Measurements from ENCODE around the gene NT5DC3. TPM values are rescaled to one million over a fixed set of nuclear protein-coding genes. Genes with fewer than 3 reads are reported as not detected.

NT5DC3 gene
- total and polyA plus RNA-seq, 11 donors = 0.95 to 6.3 (median 3.7) TPM

DNA sequence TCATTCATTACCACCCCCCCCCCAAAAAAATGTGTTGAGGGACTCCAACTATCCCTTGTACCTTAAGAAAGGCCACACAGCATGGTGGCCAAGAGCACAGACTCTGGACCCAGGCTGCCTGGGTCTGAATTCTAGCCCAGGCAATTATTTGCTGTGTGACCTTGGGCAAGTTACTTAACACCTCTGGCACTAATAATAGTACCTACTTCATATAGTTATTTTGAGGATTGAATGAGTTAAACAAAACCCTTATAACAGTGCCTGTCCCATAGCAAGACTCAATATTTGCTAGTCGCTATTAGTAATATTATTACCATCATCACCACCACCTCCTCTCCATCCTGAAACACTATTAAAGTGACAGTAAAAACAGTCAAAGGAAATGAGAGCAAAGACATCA is 37.2 kb downstream of the NT5DC3 start:
- TF ChIP-seq, protein P1, sequence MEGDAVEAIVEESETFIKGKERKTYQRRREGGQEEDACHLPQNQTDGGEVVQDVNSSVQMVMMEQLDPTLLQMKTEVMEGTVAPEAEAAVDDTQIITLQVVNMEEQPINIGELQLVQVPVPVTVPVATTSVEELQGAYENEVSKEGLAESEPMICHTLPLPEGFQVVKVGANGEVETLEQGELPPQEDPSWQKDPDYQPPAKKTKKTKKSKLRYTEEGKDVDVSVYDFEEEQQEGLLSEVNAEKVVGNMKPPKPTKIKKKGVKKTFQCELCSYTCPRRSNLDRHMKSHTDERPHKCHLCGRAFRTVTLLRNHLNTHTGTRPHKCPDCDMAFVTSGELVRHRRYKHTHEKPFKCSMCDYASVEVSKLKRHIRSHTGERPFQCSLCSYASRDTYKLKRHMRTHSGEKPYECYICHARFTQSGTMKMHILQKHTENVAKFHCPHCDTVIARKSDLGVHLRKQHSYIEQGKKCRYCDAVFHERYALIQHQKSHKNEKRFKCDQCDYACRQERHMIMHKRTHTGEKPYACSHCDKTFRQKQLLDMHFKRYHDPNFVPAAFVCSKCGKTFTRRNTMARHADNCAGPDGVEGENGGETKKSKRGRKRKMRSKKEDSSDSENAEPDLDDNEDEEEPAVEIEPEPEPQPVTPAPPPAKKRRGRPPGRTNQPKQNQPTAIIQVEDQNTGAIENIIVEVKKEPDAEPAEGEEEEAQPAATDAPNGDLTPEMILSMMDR (IDR thresholded peaks at IDR 0.05) = no peak
- TF ChIP-seq POLR2A (IDR thresholded peaks at IDR 0.05) = no peak
- H3K4me3 ChIP-seq = no peak overlapping the region
- peaks cover 0 to 53% (median 14%) of the 10 kb centered on the region in 12 donors for H3K4me1 ChIP-seq
- no peak for DNase-seq
- H3K27me3 ChIP-seq = no peaks in the 10 kb centered on the region
- peak overlapping the region in 1 of 12 donors; percentile 36 for H3K27ac ChIP-seq
- H3K9me3 ChIP-seq = no peaks in the 10 kb centered on the region
- intact Hi-C loops (cut with DNase I) = no loop called here
- WGBS, 4 donors = 85 to 98% (median 93%) methylated on average over 1 of the region's 1 CpG
- ATAC-seq = no peak
- H3K36me3 ChIP-seq = no peaks in the 10 kb centered on the region

DNA sequence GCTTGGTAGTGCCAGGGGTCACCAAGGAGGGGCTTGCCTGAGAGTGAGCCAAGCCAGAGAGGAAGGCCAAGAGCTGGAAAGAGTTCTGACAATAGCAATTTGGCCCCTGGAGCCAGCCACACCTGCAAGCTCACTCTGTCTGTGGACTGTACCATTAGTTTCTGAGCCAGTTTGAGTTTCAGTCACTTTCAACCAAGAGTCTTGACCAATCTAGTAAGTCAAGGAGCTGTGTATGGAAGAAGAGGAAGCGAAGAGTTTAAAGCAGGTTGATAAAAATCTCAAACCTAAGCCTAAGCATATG is 38.5 kb downstream of the NT5DC3 start:
- Histone ChIP-seq H3K36me3 (no peaks in the 10 kb centered on the region), H3K4me1 (peaks cover 0 to 53% (median 14%) of the 10 kb centered on the region in 12 donors), H3K27me3 (no peaks in the 10 kb centered on the region), H3K27ac (peak overlapping the region in 1 of 12 donors; percentile 55), H3K9me3 (no peaks in the 10 kb centered on the region), H3K4me3 (no peak overlapping the region)
- WGBS, 4 donors = 94 to 100% (median 96%) methylated on average over 1 of the region's 1 CpG
- ATAC-seq (no peak), DNase-seq (no peak)
- TF ChIP-seq POLR2A (IDR thresholded peaks at IDR 0.05) = no peak
- TF ChIP-seq, protein P1 (IDR thresholded peaks at IDR 0.05) = no peak
- intact Hi-C loops (cut with DNase I) = no loop called here

DNA sequence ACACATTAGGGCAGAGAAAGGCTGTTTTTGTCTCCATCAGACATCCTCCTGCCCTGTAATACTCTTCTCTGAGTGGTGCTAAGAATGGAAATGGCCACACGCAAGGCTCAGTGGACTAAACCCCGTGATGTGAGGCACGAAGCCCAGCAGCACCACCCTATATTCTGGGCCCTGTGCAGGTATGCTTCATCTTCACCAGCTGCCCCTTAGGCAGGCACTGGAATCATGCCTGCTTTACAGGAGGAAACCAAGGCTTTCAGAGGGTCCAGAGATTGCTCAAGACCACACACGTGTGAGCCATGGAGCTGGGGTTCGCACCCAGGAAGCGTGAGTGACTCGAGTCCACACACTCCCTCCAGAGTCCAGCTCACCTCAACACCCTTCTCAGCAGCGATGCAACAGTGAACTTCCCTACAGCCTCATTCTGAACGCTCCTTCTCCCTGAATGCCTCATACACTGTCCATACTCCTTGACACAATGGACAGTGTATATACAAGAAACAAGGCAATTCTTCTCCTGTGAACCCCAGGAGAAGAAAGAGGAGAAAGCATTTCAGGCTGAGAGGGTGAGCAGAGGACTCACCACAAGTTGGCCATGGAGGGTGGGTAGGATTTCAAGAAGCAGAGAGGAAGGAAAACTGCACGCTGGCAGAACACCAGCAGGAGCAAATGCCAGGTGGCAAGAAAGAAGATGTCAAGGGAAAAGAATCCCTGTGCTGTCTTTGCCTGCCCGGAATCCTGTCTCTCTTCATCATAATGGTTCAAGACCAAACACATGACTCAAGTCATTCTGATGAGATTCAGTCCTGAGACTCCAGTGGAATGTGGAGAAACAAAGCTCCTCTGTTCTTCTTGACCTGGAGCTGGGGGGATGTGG is 39.1 kb downstream of the NT5DC3 start:
- H3K4me3 ChIP-seq = no peak overlapping the region
- DNase-seq (no peak), ATAC-seq (no peak)
- H3K4me1 ChIP-seq = peaks cover 0 to 48% (median 14%) of the 10 kb centered on the region in 12 donors
- TF ChIP-seq POLR2A (IDR thresholded peaks at IDR 0.05) = no peak
- TF ChIP-seq, protein P1 (IDR thresholded peaks at IDR 0.05) = no peak
- intact Hi-C loops (cut with DNase I) = no loop called here
- no peaks in the 10 kb centered on the region for H3K9me3 ChIP-seq
- no peaks in the 10 kb centered on the region for H3K36me3 ChIP-seq
- 90 to 95% (median 92%) methylated on average over 11 of the region's 11 CpGs for WGBS, 4 donors
- no peaks in the 10 kb centered on the region for H3K27me3 ChIP-seq
- peak overlapping the region in 1 of 12 donors; percentile 55 for H3K27ac ChIP-seq

DNA sequence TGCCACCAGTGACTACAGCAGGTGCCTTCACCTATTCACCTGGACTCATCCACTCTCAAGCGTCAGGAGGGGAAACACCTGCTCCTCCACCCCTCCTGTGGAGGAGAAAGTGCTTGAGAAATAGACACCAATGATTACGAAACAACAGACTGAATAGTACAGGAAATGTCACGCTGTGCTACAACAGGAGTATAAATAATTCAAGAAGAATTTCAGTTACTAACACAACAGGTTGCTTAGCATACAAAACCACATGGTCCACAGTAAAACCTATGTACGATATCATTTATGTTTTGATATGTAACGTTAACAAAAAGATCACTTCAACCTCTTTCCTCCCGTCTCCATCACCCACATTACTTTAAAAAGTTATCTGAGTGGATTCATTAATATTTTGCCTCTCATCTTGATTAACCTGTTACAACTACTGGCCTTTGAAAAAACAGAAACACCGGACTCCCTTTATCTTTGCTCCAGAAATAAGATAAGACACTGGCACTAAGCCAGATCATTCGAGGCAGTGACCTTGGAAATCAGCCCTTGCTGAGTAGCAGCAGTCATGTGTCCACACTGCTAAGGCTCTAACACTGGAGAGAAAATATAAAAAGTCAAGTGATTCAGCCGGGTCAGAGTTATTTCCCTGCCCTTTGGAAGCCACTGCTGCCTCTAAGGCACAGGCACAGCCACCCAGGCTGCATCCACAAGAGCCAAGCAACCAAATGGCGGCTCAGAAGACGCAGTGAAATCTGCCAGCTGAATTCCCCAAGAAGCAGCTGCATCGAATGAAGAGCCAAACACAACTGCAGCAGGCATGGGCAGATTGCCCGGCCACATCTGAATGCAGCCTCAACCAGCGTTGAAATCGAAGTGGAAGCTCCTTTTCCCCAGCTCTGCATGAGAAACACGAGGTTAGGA is 40.9 kb downstream of the NT5DC3 start:
- DNase-seq (peak; percentile 32 to 80 (median 56)), ATAC-seq (peak; percentile 56 to 77 (median 72))
- no peaks in the 10 kb centered on the region for H3K27me3 ChIP-seq
- 12 to 22% (median 19%) methylated on average over 16 of the region's 16 CpGs for WGBS, 4 donors
- no peaks in the 10 kb centered on the region for H3K9me3 ChIP-seq
- H3K36me3 ChIP-seq = peaks cover 0 to 5% (median 0%) of the 10 kb centered on the region in 9 donors
- H3K27ac ChIP-seq = peak overlapping the region in 6 of 12 donors; percentile 8 to 58 (median 23)
- H3K4me3 ChIP-seq = peak overlapping the region in 6 of 12 donors; percentile 3 to 33 (median 20)
- TF ChIP-seq POLR2A (IDR thresholded peaks at IDR 0.05) = no peak
- TF ChIP-seq, protein P1 (IDR thresholded peaks at IDR 0.05) = no peak
- H3K4me1 ChIP-seq = peaks cover 0 to 29% (median 14%) of the 10 kb centered on the region in 12 donors
- intact Hi-C loops (cut with DNase I) = no loop called here
